ENCODE data around the gene ABL1. TPM values are rescaled to one million over a fixed set of nuclear protein-coding genes. Genes with fewer than 3 reads are reported as not detected.
A peak's percentile ranks its signal among the peaks of the same experiment; 100 is the strongest.
"Not testable (repeated sequence)": the region's sequence is repeated elsewhere in the genome, so short reads cannot be mapped to it uniquely, and the experiment has no call there.

Gene ABL1
- total and polyA plus RNA-seq, 4 donors = 12.8 to 98.7 (median 65.1) TPM

- intact Hi-C loops (cut with DNase I); H3K27me3 ChIP-seq (ENCODE audit: control insufficient read depth in 1 of 2, insufficient read depth in 2 of 2, low read length in 1 of 2); H3K4me3 ChIP-seq (ENCODE audit: low read length in 2 of 2); H3K36me3 ChIP-seq (ENCODE audit: control insufficient read depth in 1 of 2, insufficient read depth in 2 of 2, low read length in 1 of 2); DNase-seq; H3K27ac ChIP-seq (ENCODE audit: low read depth in 1 of 2, low read length in 2 of 2); ATAC-seq (ENCODE audit: low FRiP score); H3K4me1 ChIP-seq (ENCODE audit: control insufficient read depth in 1 of 2, insufficient read depth in 2 of 2, low read length in 2 of 2); H3K9me3 ChIP-seq (ENCODE audit: control insufficient read depth, low read length): not testable (repeated sequence)
- WGBS, 2 donors = 71 to 76% methylated on average over 1 of the region's 1 CpG
Measured at GRCh38 chr9:130910670-130911069, 75.6 kb downstream of the ABL1 start.

GRCh38 chr9:130911254-130912049 is 76.4 kb downstream of the ABL1 start:
- no peaks in the 10 kb centered on the region for H3K27me3 ChIP-seq (ENCODE audit: control insufficient read depth in 1 of 2, insufficient read depth in 2 of 2, low read length in 1 of 2)
- no peak overlapping the region for H3K4me3 ChIP-seq (ENCODE audit: low read length in 2 of 2)
- H3K36me3 ChIP-seq (ENCODE audit: control insufficient read depth in 1 of 2, insufficient read depth in 2 of 2, low read length in 1 of 2) = no peaks in the 10 kb centered on the region
- WGBS, 2 donors = 92 to 95% methylated on average over 26 of the region's 26 CpGs
- intact Hi-C loops (cut with DNase I) = no loop called here
- H3K9me3 ChIP-seq (ENCODE audit: control insufficient read depth, low read length) = no peaks in the 10 kb centered on the region
- no peaks in the 10 kb centered on the region for H3K4me1 ChIP-seq (ENCODE audit: control insufficient read depth in 1 of 2, insufficient read depth in 2 of 2, low read length in 2 of 2)
- H3K27ac ChIP-seq (ENCODE audit: low read depth in 1 of 2, low read length in 2 of 2) = no peak overlapping the region
- DNase-seq = no peak
- ATAC-seq (ENCODE audit: low FRiP score) = no peak

GRCh38 chr9:130912932-130913598 is 78.0 kb downstream of the ABL1 start:
- H3K27me3 ChIP-seq (ENCODE audit: control insufficient read depth in 1 of 2, insufficient read depth in 2 of 2, low read length in 1 of 2) = no peaks in the 10 kb centered on the region
- no peaks in the 10 kb centered on the region for H3K4me1 ChIP-seq (ENCODE audit: control insufficient read depth in 1 of 2, insufficient read depth in 2 of 2, low read length in 2 of 2)
- ATAC-seq (ENCODE audit: low FRiP score) (peak; percentile 39), DNase-seq (peak; percentile 72 to 92)
- intact Hi-C loops (cut with DNase I) = no loop called here
- no peak overlapping the region for H3K27ac ChIP-seq (ENCODE audit: low read depth in 1 of 2, low read length in 2 of 2)
- no peaks in the 10 kb centered on the region for H3K36me3 ChIP-seq (ENCODE audit: control insufficient read depth in 1 of 2, insufficient read depth in 2 of 2, low read length in 1 of 2)
- WGBS, 2 donors = 30 to 36% methylated on average over 38 of the region's 38 CpGs
- no peak overlapping the region for H3K4me3 ChIP-seq (ENCODE audit: low read length in 2 of 2)
- no peaks in the 10 kb centered on the region for H3K9me3 ChIP-seq (ENCODE audit: control insufficient read depth, low read length)

GRCh38 chr9:130913599-130914416 is 78.8 kb downstream of the ABL1 start:
- no peak for DNase-seq
- no peaks in the 10 kb centered on the region for H3K27me3 ChIP-seq (ENCODE audit: control insufficient read depth in 1 of 2, insufficient read depth in 2 of 2, low read length in 1 of 2)
- intact Hi-C loops (cut with DNase I) = no loop called here
- H3K27ac ChIP-seq (ENCODE audit: low read depth in 1 of 2, low read length in 2 of 2) = no peak overlapping the region
- WGBS, 2 donors = 70 to 75% methylated on average over 23 of the region's 23 CpGs
- H3K36me3 ChIP-seq (ENCODE audit: control insufficient read depth in 1 of 2, insufficient read depth in 2 of 2, low read length in 1 of 2) = no peaks in the 10 kb centered on the region
- H3K4me1 ChIP-seq (ENCODE audit: control insufficient read depth in 1 of 2, insufficient read depth in 2 of 2, low read length in 2 of 2) = no peaks in the 10 kb centered on the region
- ATAC-seq (ENCODE audit: low FRiP score) = no peak
- H3K9me3 ChIP-seq (ENCODE audit: control insufficient read depth, low read length) = no peaks in the 10 kb centered on the region
- no peak overlapping the region for H3K4me3 ChIP-seq (ENCODE audit: low read length in 2 of 2)

GRCh38 chr9:130914417-130915095 is 79.5 kb downstream of the ABL1 start:
- H3K27ac ChIP-seq (ENCODE audit: low read depth in 1 of 2, low read length in 2 of 2) = no peak overlapping the region
- ATAC-seq (ENCODE audit: low FRiP score) = no peak
- no peak for DNase-seq
- no peaks in the 10 kb centered on the region for H3K4me1 ChIP-seq (ENCODE audit: control insufficient read depth in 1 of 2, insufficient read depth in 2 of 2, low read length in 2 of 2)
- H3K4me3 ChIP-seq (ENCODE audit: low read length in 2 of 2) = no peak overlapping the region
- no peaks in the 10 kb centered on the region for H3K36me3 ChIP-seq (ENCODE audit: control insufficient read depth in 1 of 2, insufficient read depth in 2 of 2, low read length in 1 of 2)
- 84 to 88% methylated on average over 23 to 24 of the region's 24 CpGs for WGBS, 2 donors
- no peaks in the 10 kb centered on the region for H3K27me3 ChIP-seq (ENCODE audit: control insufficient read depth in 1 of 2, insufficient read depth in 2 of 2, low read length in 1 of 2)
- intact Hi-C loops (cut with DNase I) = no loop called here
- H3K9me3 ChIP-seq (ENCODE audit: control insufficient read depth, low read length) = no peaks in the 10 kb centered on the region

GRCh38 chr9:130915096-130915447 is 80.0 kb downstream of the ABL1 start:
- H3K36me3 ChIP-seq (ENCODE audit: control insufficient read depth in 1 of 2, insufficient read depth in 2 of 2, low read length in 1 of 2) = no peaks in the 10 kb centered on the region
- ATAC-seq (ENCODE audit: low FRiP score) = no peak
- no peak for DNase-seq
- intact Hi-C loops (cut with DNase I) = no loop called here
- H3K27ac ChIP-seq (ENCODE audit: low read depth in 1 of 2, low read length in 2 of 2) = no peak overlapping the region
- WGBS, 2 donors = 84 to 91% methylated on average over 8 of the region's 8 CpGs
- H3K4me1 ChIP-seq (ENCODE audit: control insufficient read depth in 1 of 2, insufficient read depth in 2 of 2, low read length in 2 of 2) = no peaks in the 10 kb centered on the region
- no peaks in the 10 kb centered on the region for H3K27me3 ChIP-seq (ENCODE audit: control insufficient read depth in 1 of 2, insufficient read depth in 2 of 2, low read length in 1 of 2)
- H3K4me3 ChIP-seq (ENCODE audit: low read length in 2 of 2) = no peak overlapping the region
- no peaks in the 10 kb centered on the region for H3K9me3 ChIP-seq (ENCODE audit: control insufficient read depth, low read length)

GRCh38 chr9:130917168-130917960 is 82.3 kb downstream of the ABL1 start:
- ATAC-seq (ENCODE audit: low FRiP score) (no peak), DNase-seq (no peak)
- Histone ChIP-seq H3K9me3 (ENCODE audit: control insufficient read depth, low read length) (no peaks in the 10 kb centered on the region), H3K27me3 (ENCODE audit: control insufficient read depth in 1 of 2, insufficient read depth in 2 of 2, low read length in 1 of 2) (no peaks in the 10 kb centered on the region), H3K4me1 (ENCODE audit: control insufficient read depth in 1 of 2, insufficient read depth in 2 of 2, low read length in 2 of 2) (no peaks in the 10 kb centered on the region), H3K27ac (ENCODE audit: low read depth in 1 of 2, low read length in 2 of 2) (no peak overlapping the region), H3K36me3 (ENCODE audit: control insufficient read depth in 1 of 2, insufficient read depth in 2 of 2, low read length in 1 of 2) (no peaks in the 10 kb centered on the region), H3K4me3 (ENCODE audit: low read length in 2 of 2) (no peak overlapping the region)
- intact Hi-C loops (cut with DNase I) = no loop called here
- 85 to 87% methylated on average over 34 of the region's 34 CpGs for WGBS, 2 donors

All from aorta (tissue), 5 donors.